ENCODE data around the gene PRKCD.

PRKCD gene

GRCh38 chr3:53236112-53236841 is 75.3 kb downstream of the PRKCD start:
- DNase-seq = peak; percentile 18

GRCh38 chr3:53238051-53238850 is 77.2 kb downstream of the PRKCD start:
- peak; percentile 18 for DNase-seq

DNA sequence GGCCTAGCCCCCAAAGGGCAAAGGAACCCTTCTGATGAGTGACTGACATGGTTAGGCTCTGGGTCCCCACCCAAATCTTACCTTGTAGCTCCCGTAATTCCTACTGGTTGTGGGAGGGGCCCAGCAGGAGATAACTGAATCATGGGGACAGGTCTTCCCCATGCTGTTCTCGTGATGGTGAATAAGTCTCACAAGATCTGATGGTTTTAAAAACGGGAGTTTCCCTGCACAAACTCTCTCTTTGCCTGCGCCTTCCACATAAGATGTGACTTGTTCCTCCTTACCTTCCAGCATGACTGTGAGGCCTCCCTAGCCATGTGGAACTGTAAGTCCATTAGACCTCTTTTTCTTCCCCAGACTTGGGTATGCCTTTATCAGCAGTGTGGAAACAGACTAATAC is 77.9 kb downstream of the PRKCD start:
- no peak for DNase-seq

DNA sequence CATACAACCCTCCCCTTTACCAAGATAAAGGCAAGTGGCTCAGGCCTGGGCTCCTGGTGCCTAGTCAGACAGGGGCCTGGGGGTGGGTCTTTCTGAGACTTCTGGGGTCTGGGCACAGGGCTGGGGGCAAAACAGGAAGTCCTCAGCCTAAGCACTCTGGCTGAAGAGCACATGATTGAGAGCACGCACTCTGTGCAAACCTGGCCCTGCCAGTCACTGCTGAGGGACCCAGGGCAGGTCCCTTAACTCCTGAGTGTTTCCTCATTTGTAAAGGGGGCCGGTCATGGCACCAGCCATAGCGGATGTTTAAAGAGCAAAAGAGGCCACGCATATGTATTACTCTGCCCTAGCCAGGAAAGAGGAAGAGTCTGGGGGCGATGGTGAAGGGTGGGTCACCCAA is 78.8 kb downstream of the PRKCD start:
- no peak for DNase-seq

- no peak for DNase-seq
Measured at GRCh38 chr3:53240989-53241972, 80.3 kb downstream of the PRKCD start.

GRCh38 chr3:53242155-53242554 is 81.1 kb downstream of the PRKCD start:
- no peak for DNase-seq

Measured in GOT3 (cell line).